ENCODE data around the gene ARID4A. TPM values are rescaled to one million over a fixed set of nuclear protein-coding genes. Genes with fewer than 3 reads are reported as not detected.
A peak's percentile ranks its signal among the peaks of the same experiment; 100 is the strongest.

ARID4A gene
- total and polyA plus RNA-seq, 10 of the 15 experiments (the other 5 are each of a cell fraction or from before 2014, with no cell fraction given), result 5.2 to 18.9 (median 12.5) TPM

DNA sequence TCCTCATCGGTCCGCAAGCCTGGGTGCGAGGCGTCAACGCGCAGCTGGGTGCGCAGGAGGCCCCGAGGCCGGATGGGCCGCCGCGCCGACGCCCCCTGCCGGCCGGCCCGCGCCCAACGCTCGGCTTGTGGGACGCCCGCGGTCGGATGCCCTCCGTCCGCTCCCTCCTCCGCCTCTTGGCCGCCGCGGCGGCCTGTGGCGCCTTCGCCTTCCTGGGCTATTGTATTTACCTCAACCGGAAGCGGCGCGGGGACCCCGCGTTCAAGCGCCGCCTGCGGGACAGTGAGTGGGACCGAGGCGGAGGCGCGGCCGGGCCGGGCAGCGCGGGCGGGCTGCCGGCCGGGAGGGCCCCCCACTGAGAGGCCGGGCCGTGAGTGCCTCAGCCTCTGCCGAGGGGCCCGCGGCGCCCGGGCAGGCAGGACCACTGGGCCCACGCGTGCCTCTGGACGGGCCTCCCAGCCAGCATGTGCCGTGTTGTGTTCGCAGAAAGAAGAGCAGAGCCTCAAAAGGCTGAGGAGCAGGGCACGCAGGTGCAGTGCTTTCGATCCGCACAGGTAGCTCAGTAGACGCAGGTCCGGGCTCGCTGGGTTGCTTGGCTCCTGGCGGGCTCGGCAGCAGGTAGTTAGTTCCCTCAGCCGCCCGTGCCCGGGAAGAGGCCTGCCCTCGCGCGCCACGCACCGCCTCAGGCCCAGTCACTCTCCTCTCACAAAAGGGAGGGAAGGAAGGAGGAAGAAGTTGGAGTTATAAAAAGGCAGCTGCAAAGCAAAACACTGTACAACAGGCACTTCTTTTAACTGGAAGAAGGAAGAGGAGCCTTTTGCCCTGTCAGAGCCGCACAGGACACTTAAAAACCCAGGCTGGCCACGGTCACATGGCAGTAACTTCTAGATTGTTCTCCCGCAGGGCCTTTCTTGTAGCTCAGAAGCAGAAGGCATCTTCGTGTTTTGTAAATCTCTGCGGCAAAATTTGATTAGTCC, 97.7 kb downstream of the ARID4A start, which contains the start of gene TOMM20L (continued):
- TF ChIP-seq NR2C1 (IDR thresholded peaks at IDR 0.05) (no peak), BCL11A (IDR thresholded peaks at IDR 0.05; ENCODE audit: low read depth, low read length) (no peak), BACH1 (IDR thresholded peaks at IDR 0.05; ENCODE audit: borderline replicate concordance) (0 out of 2 replicates have a peak, but pooled peaks have one; percentile 34), IKZF1 (conservative IDR thresholded peaks at IDR 0.05) (peak; percentile 65), NR2F1 (conservative IDR thresholded peaks at IDR 0.05) (peak; percentile 54), ZNF217 (IDR thresholded peaks at IDR 0.05) (peak; percentile 70; the same call in 1 of the 2 replicates), MXI1 (IDR thresholded peaks at IDR 0.05; ENCODE audit: low read depth, low read length) (0 out of 2 replicates have a peak, but pooled peaks have one; percentile 25), PAX5 (IDR thresholded peaks at IDR 0.05; ENCODE audit: borderline replicate concordance, low read depth, low read length) (peak; percentile 9; the same call in 1 of the 2 replicates), POLR2A (IDR thresholded peaks at IDR 0.05; ENCODE audit: low read depth, low read length) (peak; percentile 68; the same call in 1 of the 2 replicates), MTA2 (IDR thresholded peaks at IDR 0.05; ENCODE audit: low read depth) (no peak), TARDBP (IDR thresholded peaks at IDR 0.05; ENCODE audit: borderline replicate concordance) (0 out of 2 replicates have a peak, but pooled peaks have one; percentile 42), ZSCAN29 (IDR thresholded peaks at IDR 0.05) (0 out of 2 replicates have a peak, but pooled peaks have one; percentile 7), PAX8 (IDR thresholded peaks at IDR 0.05) (no peak), ASH2L (IDR thresholded peaks at IDR 0.05; ENCODE audit: borderline replicate concordance, low read depth) (no peak), YY1 (IDR thresholded peaks at IDR 0.05; ENCODE audit: low read depth, low read length) (peak; percentile 74), SIX5 (IDR thresholded peaks at IDR 0.05; ENCODE audit: low read depth, low read length, severe bottlenecking) (no peak)
- TF ChIP-seq, protein P1, sequence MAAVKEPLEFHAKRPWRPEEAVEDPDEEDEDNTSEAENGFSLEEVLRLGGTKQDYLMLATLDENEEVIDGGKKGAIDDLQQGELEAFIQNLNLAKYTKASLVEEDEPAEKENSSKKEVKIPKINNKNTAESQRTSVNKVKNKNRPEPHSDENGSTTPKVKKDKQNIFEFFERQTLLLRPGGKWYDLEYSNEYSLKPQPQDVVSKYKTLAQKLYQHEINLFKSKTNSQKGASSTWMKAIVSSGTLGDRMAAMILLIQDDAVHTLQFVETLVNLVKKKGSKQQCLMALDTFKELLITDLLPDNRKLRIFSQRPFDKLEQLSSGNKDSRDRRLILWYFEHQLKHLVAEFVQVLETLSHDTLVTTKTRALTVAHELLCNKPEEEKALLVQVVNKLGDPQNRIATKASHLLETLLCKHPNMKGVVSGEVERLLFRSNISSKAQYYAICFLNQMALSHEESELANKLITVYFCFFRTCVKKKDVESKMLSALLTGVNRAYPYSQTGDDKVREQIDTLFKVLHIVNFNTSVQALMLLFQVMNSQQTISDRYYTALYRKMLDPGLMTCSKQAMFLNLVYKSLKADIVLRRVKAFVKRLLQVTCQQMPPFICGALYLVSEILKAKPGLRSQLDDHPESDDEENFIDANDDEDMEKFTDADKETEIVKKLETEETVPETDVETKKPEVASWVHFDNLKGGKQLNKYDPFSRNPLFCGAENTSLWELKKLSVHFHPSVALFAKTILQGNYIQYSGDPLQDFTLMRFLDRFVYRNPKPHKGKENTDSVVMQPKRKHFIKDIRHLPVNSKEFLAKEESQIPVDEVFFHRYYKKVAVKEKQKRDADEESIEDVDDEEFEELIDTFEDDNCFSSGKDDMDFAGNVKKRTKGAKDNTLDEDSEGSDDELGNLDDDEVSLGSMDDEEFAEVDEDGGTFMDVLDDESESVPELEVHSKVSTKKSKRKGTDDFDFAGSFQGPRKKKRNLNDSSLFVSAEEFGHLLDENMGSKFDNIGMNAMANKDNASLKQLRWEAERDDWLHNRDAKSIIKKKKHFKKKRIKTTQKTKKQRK (IDR thresholded peaks at IDR 0.05; ENCODE audit: low read depth, low read length), result no peak
- TF ChIP-seq, protein P2, sequence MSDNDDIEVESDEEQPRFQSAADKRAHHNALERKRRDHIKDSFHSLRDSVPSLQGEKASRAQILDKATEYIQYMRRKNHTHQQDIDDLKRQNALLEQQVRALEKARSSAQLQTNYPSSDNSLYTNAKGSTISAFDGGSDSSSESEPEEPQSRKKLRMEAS (IDR thresholded peaks at IDR 0.05; ENCODE audit: low read depth, low read length), result peak; percentile 68; the same call in 1 of the 2 replicates
- TF ChIP-seq, protein P3, sequence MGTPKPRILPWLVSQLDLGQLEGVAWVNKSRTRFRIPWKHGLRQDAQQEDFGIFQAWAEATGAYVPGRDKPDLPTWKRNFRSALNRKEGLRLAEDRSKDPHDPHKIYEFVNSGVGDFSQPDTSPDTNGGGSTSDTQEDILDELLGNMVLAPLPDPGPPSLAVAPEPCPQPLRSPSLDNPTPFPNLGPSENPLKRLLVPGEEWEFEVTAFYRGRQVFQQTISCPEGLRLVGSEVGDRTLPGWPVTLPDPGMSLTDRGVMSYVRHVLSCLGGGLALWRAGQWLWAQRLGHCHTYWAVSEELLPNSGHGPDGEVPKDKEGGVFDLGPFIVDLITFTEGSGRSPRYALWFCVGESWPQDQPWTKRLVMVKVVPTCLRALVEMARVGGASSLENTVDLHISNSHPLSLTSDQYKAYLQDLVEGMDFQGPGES (IDR thresholded peaks at IDR 0.05), result no peak
- TF ChIP-seq, protein P4, sequence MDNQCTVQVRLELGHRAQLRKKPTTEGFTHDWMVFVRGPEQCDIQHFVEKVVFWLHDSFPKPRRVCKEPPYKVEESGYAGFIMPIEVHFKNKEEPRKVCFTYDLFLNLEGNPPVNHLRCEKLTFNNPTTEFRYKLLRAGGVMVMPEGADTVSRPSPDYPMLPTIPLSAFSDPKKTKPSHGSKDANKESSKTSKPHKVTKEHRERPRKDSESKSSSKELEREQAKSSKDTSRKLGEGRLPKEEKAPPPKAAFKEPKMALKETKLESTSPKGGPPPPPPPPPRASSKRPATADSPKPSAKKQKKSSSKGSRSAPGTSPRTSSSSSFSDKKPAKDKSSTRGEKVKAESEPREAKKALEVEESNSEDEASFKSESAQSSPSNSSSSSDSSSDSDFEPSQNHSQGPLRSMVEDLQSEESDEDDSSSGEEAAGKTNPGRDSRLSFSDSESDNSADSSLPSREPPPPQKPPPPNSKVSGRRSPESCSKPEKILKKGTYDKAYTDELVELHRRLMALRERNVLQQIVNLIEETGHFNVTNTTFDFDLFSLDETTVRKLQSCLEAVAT (IDR thresholded peaks at IDR 0.05), result no peak
- TF ChIP-seq, protein P5, sequence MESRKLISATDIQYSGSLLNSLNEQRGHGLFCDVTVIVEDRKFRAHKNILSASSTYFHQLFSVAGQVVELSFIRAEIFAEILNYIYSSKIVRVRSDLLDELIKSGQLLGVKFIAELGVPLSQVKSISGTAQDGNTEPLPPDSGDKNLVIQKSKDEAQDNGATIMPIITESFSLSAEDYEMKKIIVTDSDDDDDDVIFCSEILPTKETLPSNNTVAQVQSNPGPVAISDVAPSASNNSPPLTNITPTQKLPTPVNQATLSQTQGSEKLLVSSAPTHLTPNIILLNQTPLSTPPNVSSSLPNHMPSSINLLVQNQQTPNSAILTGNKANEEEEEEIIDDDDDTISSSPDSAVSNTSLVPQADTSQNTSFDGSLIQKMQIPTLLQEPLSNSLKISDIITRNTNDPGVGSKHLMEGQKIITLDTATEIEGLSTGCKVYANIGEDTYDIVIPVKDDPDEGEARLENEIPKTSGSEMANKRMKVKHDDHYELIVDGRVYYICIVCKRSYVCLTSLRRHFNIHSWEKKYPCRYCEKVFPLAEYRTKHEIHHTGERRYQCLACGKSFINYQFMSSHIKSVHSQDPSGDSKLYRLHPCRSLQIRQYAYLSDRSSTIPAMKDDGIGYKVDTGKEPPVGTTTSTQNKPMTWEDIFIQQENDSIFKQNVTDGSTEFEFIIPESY (IDR thresholded peaks at IDR 0.05), result no peak
